GM12872 (cell line): ENCODE results near the gene SLC27A5.

ENCODE experiments used
- TF ChIP-seq, protein P1 (sequence below): IDR thresholded peaks from 3 replicates; pipeline ENCODE4 v1.5.1; 2011; ENCODE audit warnings: low read depth, mild to moderate bottlenecking, low read length, moderate library complexity; ENCODE audit not compliant: insufficient read depth

The SLC27A5 gene

DNA sequence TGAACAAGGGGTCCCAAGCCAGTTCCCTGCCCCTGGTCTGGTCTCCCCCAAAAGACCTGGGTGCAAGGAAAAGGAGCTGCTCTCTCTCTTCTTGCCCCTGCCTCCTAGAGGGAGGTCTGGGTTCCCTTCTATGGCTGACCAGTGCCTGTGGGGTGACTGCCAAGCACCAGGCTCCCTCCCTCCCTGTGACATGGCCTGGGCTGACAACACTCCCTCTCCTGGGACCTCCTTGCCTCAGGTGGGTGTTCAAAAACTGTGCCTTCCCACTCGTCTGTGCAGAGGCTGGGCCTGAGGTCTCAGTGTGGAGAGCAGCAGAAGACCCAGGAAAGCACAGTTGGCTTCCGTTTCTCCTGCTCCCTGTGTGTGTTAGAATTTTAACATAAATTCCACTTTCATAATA lies 31.0 kb downstream of the SLC27A5 start:
- TF ChIP-seq, protein P1, sequence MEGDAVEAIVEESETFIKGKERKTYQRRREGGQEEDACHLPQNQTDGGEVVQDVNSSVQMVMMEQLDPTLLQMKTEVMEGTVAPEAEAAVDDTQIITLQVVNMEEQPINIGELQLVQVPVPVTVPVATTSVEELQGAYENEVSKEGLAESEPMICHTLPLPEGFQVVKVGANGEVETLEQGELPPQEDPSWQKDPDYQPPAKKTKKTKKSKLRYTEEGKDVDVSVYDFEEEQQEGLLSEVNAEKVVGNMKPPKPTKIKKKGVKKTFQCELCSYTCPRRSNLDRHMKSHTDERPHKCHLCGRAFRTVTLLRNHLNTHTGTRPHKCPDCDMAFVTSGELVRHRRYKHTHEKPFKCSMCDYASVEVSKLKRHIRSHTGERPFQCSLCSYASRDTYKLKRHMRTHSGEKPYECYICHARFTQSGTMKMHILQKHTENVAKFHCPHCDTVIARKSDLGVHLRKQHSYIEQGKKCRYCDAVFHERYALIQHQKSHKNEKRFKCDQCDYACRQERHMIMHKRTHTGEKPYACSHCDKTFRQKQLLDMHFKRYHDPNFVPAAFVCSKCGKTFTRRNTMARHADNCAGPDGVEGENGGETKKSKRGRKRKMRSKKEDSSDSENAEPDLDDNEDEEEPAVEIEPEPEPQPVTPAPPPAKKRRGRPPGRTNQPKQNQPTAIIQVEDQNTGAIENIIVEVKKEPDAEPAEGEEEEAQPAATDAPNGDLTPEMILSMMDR: no peak

DNA sequence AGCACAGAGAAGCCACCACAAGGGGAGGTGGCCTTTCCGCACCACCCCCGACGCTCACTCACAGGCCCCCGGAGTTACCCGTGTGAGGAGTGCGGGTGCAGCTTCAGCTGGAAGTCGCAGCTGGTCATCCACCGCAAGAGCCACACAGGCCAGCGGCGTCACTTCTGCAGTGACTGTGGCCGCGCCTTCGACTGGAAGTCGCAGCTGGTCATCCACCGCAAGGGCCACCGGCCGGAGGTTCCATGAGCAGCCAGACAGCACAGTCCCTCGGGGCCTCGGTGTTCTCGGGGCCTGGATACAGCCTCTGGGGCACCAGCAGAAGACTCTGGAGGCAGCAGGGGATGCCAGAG lies 31.3 kb downstream of the SLC27A5 start:
- TF ChIP-seq, protein P1: no peak

GRCh38 chr19:58479736-58480480 lies 31.9 kb downstream of the SLC27A5 start:
- TF ChIP-seq, protein P1: no peak

- TF ChIP-seq, protein P1: no peak
Measured at GRCh38 chr19:58479303-58479702, 32.5 kb downstream of the SLC27A5 start.

- TF ChIP-seq, protein P1: no peak
Measured at GRCh38 chr19:58477871-58478270, 33.9 kb downstream of the SLC27A5 start.

- TF ChIP-seq, protein P1: no peak
Measured at GRCh38 chr19:58477130-58477529, 34.7 kb downstream of the SLC27A5 start.

- TF ChIP-seq, protein P1: no peak
Measured at GRCh38 chr19:58476498-58477015, 35.2 kb downstream of the SLC27A5 start.
